GM20000 (cell line): ENCODE measurements around the gene TOP3B.

Source experiments
- DNase-seq: peaks from one replicate; pipeline ENCODE4 v3.0.0; 2012; ENCODE audit warnings: low spot score
- TF ChIP-seq, protein P1 (sequence below): IDR thresholded peaks from 2 replicates; pipeline ENCODE4 v1.5.1; 2012; ENCODE audit warnings: mild to moderate bottlenecking, control low read depth; ENCODE audit errors: extremely low read depth, missing control alignments

The TOP3B gene

DNA sequence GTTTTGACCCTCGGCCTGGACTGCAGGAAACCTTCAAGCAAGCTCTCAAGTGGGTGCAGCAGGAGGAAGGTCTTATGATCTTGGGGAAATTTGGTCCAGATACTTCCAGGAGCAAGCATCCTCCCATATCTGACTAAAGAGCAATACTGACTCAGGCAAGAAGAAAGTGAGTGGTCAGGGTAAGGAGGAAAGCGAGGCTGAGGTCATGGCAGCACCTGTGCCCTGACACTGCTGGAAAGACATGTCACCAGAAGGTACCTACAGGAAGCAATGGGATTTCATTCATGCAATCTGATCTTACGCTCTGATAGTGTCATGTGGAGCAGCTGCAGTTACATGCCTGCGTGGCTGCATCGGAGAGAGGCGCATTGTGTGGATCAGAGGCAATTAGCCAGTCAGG is 6.5 kb upstream of the TOP3B start:
- DNase-seq: no peak

DNA sequence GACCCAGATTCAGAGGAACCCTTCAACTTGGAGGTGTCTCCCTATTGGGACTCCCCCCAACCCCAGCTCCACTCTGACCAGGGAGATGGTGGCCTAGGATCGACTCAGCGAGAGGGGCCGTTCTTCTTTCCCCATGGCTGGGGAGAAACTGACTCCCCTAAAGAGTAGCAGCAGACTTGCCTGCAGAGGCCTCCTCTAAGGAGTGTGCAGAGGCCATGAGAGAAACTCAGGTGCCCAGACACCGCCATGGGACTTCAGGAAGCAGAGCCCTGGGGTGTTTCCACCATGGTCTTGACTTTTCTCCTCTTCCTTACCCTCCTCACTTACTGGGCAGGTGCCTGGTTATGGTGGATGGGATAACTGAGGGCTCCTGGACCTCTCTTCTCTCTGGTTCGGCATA is 2.6 kb upstream of the TOP3B start:
- TF ChIP-seq, protein P1, sequence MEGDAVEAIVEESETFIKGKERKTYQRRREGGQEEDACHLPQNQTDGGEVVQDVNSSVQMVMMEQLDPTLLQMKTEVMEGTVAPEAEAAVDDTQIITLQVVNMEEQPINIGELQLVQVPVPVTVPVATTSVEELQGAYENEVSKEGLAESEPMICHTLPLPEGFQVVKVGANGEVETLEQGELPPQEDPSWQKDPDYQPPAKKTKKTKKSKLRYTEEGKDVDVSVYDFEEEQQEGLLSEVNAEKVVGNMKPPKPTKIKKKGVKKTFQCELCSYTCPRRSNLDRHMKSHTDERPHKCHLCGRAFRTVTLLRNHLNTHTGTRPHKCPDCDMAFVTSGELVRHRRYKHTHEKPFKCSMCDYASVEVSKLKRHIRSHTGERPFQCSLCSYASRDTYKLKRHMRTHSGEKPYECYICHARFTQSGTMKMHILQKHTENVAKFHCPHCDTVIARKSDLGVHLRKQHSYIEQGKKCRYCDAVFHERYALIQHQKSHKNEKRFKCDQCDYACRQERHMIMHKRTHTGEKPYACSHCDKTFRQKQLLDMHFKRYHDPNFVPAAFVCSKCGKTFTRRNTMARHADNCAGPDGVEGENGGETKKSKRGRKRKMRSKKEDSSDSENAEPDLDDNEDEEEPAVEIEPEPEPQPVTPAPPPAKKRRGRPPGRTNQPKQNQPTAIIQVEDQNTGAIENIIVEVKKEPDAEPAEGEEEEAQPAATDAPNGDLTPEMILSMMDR: no peak
- no peak for DNase-seq

More for the DNA sequence above, 6.5 kb upstream of the TOP3B start:
- TF ChIP-seq, protein P1: no peak

DNA sequence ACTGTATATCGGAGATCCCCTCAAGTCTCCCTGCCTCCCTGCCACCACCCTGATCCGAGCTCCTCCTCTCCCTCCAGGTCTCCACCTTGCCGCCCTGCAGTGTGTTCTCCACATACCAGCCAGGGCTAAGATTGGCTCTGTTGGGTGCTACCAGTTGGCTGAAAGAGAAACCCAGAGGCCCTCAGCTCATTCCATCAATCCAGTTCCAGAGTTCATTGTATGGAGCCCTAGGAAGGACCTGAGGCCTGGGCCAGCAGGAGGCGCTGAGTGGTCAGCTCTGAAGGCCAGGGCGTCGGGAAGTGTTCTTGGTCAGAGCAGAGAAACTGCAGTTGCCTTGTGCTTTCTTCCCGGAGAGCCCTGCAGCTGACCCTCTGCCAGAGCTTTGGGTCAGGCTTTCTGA is 2.2 kb upstream of the TOP3B start:
- TF ChIP-seq, protein P1: peak; percentile 39
- peak; percentile 49 for DNase-seq

DNA sequence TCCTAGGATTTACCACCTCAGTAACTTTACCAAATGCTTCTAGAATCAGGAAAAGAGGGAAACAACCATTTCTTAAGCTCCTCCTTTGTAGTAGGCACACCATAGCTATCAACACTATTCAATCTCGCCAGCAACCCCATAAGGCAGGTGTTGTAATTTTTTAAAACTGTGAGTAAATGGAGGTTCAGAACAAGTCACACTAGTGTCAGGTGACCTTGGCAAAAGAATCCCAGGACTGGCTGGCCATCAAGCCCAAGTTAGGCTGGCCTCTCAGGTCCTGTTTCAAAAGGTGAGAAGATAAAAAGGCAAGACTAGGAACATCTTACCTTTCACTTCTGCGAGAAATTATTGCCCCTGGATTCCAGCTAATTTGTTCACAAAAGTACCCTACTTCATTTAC is 713 bp downstream of the TOP3B start:
- no peak for DNase-seq
- TF ChIP-seq, protein P1: no peak

DNA sequence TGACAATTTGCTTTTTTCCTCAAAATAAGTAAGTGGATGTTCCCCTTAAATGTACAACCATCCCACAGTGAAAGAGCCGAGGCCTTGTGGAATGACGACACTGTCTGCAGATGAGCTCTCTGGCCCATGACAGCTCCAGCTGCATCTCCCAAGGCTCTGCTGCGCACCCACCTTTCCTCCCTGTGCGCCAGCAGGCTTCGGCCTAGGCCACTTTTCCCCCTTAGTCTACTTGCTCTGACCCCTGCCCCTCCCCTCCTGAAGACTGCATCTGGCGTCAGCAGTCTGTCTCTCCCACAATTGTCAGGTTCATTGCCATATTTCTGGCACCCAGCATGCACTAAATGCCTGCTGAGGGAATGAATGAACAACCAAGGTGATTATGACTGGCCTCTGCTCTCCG is 2.0 kb downstream of the TOP3B start:
- no peak for DNase-seq
- TF ChIP-seq, protein P1: no peak

DNA sequence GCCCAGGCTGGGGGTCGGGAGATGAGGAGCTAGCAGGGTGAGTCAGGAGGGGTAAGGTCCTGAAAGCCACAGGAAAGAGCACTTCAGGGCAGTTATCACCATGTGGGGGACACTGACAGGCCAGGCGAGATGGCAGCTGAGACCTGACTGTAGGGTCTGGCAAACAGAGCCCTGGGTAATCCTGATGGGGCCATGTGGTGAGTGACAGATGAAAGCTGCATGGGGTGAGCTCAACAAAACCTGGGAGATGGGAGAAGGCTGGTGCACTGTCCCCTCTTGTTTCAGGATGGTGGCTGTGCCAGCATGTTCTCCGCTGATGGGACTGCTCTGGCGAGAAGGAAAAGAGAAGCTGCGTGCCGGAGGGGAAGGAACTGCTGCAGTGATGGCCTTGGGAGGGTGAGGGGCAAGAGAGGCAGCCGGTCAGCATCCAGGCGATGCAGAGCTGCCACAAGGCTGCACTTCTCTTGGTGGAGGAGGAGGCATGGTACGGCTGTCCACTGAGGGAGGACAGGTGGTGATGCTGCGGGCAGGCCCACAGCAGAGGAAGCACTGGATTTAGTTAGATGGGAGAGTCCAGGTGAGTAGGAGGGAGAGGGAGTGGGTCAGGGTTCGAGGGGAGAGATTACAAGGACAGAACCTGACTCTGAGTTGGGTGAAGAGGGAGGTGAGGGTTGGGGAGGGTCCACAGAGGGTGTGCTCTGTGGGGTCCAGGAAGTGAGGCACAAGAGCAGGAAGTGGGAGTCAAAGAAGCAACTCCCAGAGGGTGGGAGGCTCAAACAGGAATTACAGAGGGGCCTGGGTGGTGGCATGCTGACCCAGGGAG is 3.8 kb downstream of the TOP3B start:
- TF ChIP-seq, protein P1: no peak

DNA sequence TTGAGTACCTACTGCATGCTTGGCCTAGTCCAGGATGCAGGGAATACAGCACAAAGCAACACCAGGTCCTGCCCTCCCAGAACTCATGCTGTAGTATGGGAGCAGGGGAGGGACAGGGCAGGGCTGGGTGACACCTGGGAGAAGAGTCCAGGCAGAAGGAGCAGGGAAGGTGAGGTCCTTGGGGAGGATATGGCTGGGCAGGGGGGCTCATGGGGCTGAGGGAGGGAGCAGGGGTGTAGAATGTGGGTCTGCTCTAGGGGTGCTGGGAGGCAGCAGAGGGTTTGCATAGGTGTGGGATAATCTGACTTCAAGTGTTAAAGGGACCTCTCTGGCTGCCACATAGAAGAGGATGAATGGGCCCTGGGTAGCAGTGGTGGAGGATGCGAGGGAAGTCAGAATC is 4.8 kb downstream of the TOP3B start:
- no peak for DNase-seq
- TF ChIP-seq, protein P1: no peak

More for the DNA sequence above, 3.8 kb downstream of the TOP3B start:
- no peak for DNase-seq
